OCI-LY7 (cell line): ENCODE data around the gene WDR64. TPM values are rescaled to one million over a fixed set of nuclear protein-coding genes. Genes with fewer than 3 reads are reported as not detected.

Experiments used
- BruUV-seq: library from RNA; stranded (reverse); fragments of 400-500 nt; replicated peaks from 2 replicates; lab custom pipeline; 2021; lab: Mats Ljungman, UMichigan
- CTCF ChIA-PET: fragments of 300-600 bp; sonication (Branson Sonifier 250); formaldehyde crosslinking; loops from one replicate; lab custom pipeline; 2022; ENCODE audit warnings: antibody characterized with exemption; ENCODE audit not compliant: unreplicated experiment; lab: Charles Lee
- POLR2A ChIA-PET: fragments of 300-600 bp; sonication (Branson Sonifier 250); formaldehyde crosslinking; loops from one replicate; lab custom pipeline; 2022; ENCODE audit warnings: antibody characterized with exemption; lab: Charles Lee
- DNase-seq: peaks from one replicate; pipeline ENCODE4 v3.0.0-alpha.2; 2015; ENCODE audit warnings: low spot score
- H2AFZ ChIP-seq: fragments of 200-600 bp; sonication (generic), shearing (Covaris generic); 2 replicates; pipeline ENCODE4 v1.6.1; 2014; ENCODE audit warnings: mild to moderate bottlenecking, antibody characterized with exemption, low read length, moderate library complexity
- H3K27ac ChIP-seq: fragments of 200-600 bp; sonication (generic); 2 replicates; pipeline ENCODE4 v1.5.1; 2014; ENCODE audit warnings: mixed run types, low read depth, mild to moderate bottlenecking, moderate library complexity, low read length, inconsistent platforms; ENCODE audit not compliant: poor library complexity, severe bottlenecking
- H3K36me3 ChIP-seq: fragments of 200-600 bp; sonication (generic); 2 replicates; pipeline ENCODE4 v1.6.1; 2014; ENCODE audit warnings: mild to moderate bottlenecking, antibody characterized with exemption, low read length, moderate library complexity, mixed read lengths; ENCODE audit not compliant: insufficient read depth
- H3K4me1 ChIP-seq: fragments of 200-600 bp; sonication (generic); 2 replicates; pipeline ENCODE4 v1.5.1; 2014; ENCODE audit warnings: mild to moderate bottlenecking, low read length; ENCODE audit not compliant: insufficient read depth, poor library complexity, severe bottlenecking
- H3K4me2 ChIP-seq: fragments of 200-600 bp; sonication (generic); 2 replicates; pipeline ENCODE4 v1.6.1; 2014; ENCODE audit warnings: mild to moderate bottlenecking, low read length
- H3K4me3 ChIP-seq: fragments of 200-600 bp; sonication (generic); 2 replicates; pipeline ENCODE4 v1.5.1; 2014; ENCODE audit warnings: mild to moderate bottlenecking, low read depth, low read length; ENCODE audit not compliant: poor library complexity, severe bottlenecking
- H3K79me2 ChIP-seq: fragments of 200-600 bp; sonication (generic); 2 replicates; pipeline ENCODE4 v1.6.1; 2016; ENCODE audit warnings: low read depth, mild to moderate bottlenecking, low read length, moderate library complexity, mixed read lengths; ENCODE audit not compliant: insufficient read depth
- H3K9me2 ChIP-seq: fragments of 200-600 bp; sonication (generic); 2 replicates; pipeline ENCODE4 v1.6.1; 2016; ENCODE audit warnings: mild to moderate bottlenecking, low read length, mixed read lengths; ENCODE audit not compliant: insufficient read depth
- H3K9me3 ChIP-seq: fragments of 200-600 bp; sonication (generic); 2 replicates; pipeline ENCODE4 v1.6.1; 2014; ENCODE audit warnings: mild to moderate bottlenecking, mixed run types, low read length, mixed read lengths
- H4K20me1 ChIP-seq: fragments of 200-600 bp; sonication (generic); 2 replicates; pipeline ENCODE4 v1.6.1; 2014; ENCODE audit warnings: mild to moderate bottlenecking, antibody characterized with exemption, low read length, moderate library complexity, mixed read lengths; ENCODE audit not compliant: insufficient read depth
- EZH2phosphoT487 ChIP-seq: fragments of 200-600 bp; sonication (generic); IDR thresholded peaks from 2 replicates; pipeline ENCODE4 v1.6.1; 2018; ENCODE audit warnings: low read depth, borderline replicate concordance, mild to moderate bottlenecking, mixed run types, antibody characterized with exemption, low read length, moderate library complexity, mixed read lengths
- intact Hi-C: fragments of 100-400 bp; cut with micrococcal nuclease; formaldehyde crosslinking; loops from one replicate; pipeline ENCODE4 v1.10.0; 2022; ENCODE audit not compliant: unreplicated experiment
- total RNA-seq, 2 experiments: library from RNA; depleted of rRNA in 1 of 2; stranded (reverse); fragments of >200 nt in 1 of 2; shearing (Covaris generic) in 1 of 2; gene quantifications; 2 replicates each; pipeline ENCODE4 v1.2.3, GENCODE V29; 2014 to 2022
- TF ChIP-seq, protein P1 (sequence below): fragments of 200-600 bp; sonication (generic); conservative IDR thresholded peaks from 2 replicates; pipeline ENCODE4 v1.5.1; 2014; ENCODE audit warnings: mild to moderate bottlenecking, antibody characterized with exemption, low read length, moderate library complexity, mixed read lengths

WDR64 gene
- total RNA-seq, 2 experiments from 2014 or later, result not detected

DNA sequence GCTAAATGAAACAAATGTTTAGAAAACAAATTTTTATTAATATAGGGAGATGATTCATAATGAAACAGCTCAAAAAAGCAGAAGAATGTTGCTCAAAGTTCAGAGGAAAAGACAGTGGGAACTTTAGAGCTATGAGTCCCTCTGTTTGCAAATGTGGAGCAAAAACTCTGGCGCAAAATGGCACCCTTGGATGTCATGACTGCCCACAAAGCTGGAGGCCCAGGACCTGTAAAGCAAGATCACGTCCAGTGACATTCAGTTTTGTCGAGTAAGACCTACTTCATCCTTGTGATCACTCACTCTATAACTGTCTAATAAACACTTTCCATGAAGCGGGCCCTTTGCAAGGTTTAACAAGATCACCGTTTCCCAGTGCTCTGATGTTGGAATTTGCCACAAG, 186.8 kb downstream of the WDR64 start:
- no peak overlapping the region for H2AFZ ChIP-seq
- no peaks in the 10 kb centered on the region for H3K9me2 ChIP-seq
- H4K20me1 ChIP-seq, result no peaks in the 10 kb centered on the region
- POLR2A ChIA-PET, result interaction anchor here (0.6 to 1.2 kb wide), 4 partner anchors 10 to 899 kb away, joined by 3 to 4 read pairs (median 4); no protein-coding TSS in a partner anchor
- no peaks in the 10 kb centered on the region for H3K79me2 ChIP-seq
- DNase-seq, result no peak
- no peak overlapping the region for H3K27ac ChIP-seq
- no peaks in the 10 kb centered on the region for H3K36me3 ChIP-seq
- H3K4me3 ChIP-seq, result no peak overlapping the region
- TF ChIP-seq, protein P1, sequence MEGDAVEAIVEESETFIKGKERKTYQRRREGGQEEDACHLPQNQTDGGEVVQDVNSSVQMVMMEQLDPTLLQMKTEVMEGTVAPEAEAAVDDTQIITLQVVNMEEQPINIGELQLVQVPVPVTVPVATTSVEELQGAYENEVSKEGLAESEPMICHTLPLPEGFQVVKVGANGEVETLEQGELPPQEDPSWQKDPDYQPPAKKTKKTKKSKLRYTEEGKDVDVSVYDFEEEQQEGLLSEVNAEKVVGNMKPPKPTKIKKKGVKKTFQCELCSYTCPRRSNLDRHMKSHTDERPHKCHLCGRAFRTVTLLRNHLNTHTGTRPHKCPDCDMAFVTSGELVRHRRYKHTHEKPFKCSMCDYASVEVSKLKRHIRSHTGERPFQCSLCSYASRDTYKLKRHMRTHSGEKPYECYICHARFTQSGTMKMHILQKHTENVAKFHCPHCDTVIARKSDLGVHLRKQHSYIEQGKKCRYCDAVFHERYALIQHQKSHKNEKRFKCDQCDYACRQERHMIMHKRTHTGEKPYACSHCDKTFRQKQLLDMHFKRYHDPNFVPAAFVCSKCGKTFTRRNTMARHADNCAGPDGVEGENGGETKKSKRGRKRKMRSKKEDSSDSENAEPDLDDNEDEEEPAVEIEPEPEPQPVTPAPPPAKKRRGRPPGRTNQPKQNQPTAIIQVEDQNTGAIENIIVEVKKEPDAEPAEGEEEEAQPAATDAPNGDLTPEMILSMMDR, result no peak
- no peak for TF ChIP-seq EZH2phosphoT487
- H3K4me2 ChIP-seq, result no peak overlapping the region
- CTCF ChIA-PET, result no interaction called here
- BruUV-seq, result no TSS peak
- H3K9me3 ChIP-seq, result no peaks in the 10 kb centered on the region
- peaks cover 4% of the 10 kb centered on the region for H3K4me1 ChIP-seq
- intact Hi-C loops, result no loop called here

DNA sequence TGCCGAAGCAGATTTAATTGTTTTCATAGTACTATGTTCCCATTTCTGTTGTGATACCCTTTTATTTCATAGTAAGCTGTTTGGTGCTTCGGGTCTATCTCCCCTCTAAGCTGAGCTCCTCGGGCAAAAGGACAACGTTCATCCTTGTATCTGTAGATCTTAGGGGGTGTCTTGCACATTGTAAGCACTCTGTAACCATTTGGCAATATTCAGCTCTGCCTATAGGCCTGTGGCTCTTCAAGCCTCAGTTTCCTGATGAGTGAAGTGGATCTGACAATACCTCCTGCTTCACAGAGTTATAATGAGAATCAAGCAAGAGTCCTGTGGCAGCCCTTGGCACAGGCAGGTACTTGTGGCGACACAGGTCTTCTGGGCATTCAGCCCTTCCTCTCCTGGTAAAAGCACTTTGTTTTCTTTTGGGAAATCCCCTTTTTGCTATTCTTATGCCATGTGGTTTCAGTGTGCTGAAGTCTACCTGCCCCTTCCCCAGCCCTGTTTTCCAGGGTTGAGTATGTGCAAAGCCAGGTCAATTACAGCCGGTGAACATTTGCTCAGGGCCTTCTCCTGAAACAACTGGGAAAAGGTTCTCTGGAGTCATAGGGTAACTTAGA, 187.4 kb downstream of the WDR64 start:
- Histone ChIP-seq H3K4me1 (peaks cover 4% of the 10 kb centered on the region), H3K79me2 (no peaks in the 10 kb centered on the region), H3K9me3 (no peaks in the 10 kb centered on the region), H3K36me3 (no peaks in the 10 kb centered on the region), H3K4me2 (no peak overlapping the region), H4K20me1 (no peaks in the 10 kb centered on the region), H2AFZ (no peak overlapping the region), H3K9me2 (no peaks in the 10 kb centered on the region), H3K27ac (no peak overlapping the region), H3K4me3 (no peak overlapping the region)
- intact Hi-C loops, result no loop called here
- ChIA-PET CTCF (no interaction called here), POLR2A (no interaction called here)
- no peak for DNase-seq
- no TSS peak for BruUV-seq
- TF ChIP-seq, protein P1, result no peak
- no peak for TF ChIP-seq EZH2phosphoT487

DNA sequence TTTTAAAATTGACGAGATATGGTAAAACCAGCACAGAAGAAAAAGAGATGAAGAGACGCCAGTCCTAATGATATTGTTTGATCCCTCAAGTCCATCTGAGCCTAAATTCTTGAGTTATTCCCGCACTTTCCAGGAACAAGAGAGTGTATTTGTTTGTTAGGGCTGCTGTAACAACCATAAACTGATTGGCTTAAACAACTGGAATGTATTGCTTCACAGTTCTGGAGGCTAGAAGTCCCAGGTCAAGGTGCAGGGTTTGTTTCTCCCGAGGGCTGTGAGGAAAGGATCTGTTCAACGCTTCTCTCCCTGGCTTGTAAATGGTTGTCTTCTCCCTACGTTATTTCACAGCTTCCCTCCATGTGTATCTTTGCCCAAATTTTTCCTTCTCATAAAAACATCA, 188.1 kb downstream of the WDR64 start:
- TF ChIP-seq, protein P1, result no peak
- no peak for TF ChIP-seq EZH2phosphoT487
- H3K4me3 ChIP-seq, result no peak overlapping the region
- ChIA-PET POLR2A (no interaction called here), CTCF (no interaction called here)
- no TSS peak for BruUV-seq
- H3K36me3 ChIP-seq, result no peaks in the 10 kb centered on the region
- no peaks in the 10 kb centered on the region for H3K79me2 ChIP-seq
- no peak overlapping the region for H3K4me2 ChIP-seq
- peaks cover 4% of the 10 kb centered on the region for H3K4me1 ChIP-seq
- no peaks in the 10 kb centered on the region for H3K9me3 ChIP-seq
- intact Hi-C loops, result no loop called here
- no peaks in the 10 kb centered on the region for H3K9me2 ChIP-seq
- no peak overlapping the region for H2AFZ ChIP-seq
- H3K27ac ChIP-seq, result no peak overlapping the region
- DNase-seq, result no peak
- H4K20me1 ChIP-seq, result no peaks in the 10 kb centered on the region
